GM23338 (cell line): ENCODE results near the gene TMPRSS13. TPM values are rescaled to one million over a fixed set of nuclear protein-coding genes. Genes with fewer than 3 reads are reported as not detected.

Source experiments
- ATAC-seq: fragments of 200-7000 bp; cut with Tn5 transposase; 3 replicates; pipeline ENCODE4 v1.9.1; 2020
- DNase-seq: peaks from one replicate; pipeline ENCODE4 v3.0.0-alpha.2; 2015; ENCODE audit warnings: low spot score
- H2AFZ ChIP-seq: fragments of 200-600 bp; sonication (generic); 2 replicates; pipeline ENCODE4 v1.8.0; 2016; ENCODE audit warnings: antibody characterized with exemption, mild to moderate bottlenecking, moderate library complexity
- H3F3A ChIP-seq: fragments of 200-600 bp; sonication (generic); replicated peaks from 2 replicates; pipeline ENCODE4 v1.8.0; 2017; ENCODE audit warnings: antibody characterized with exemption, mixed run types, low read depth
- H3K27ac ChIP-seq: fragments of 200-600 bp; sonication (generic); 2 replicates; pipeline ENCODE4 v1.6.1; 2016; ENCODE audit warnings: low read depth
- H3K27me3 ChIP-seq: fragments of 200-600 bp; sonication (generic); 2 replicates; pipeline ENCODE4 v1.8.0; 2016; ENCODE audit warnings: mild to moderate bottlenecking, mixed run types, moderate library complexity; ENCODE audit not compliant: insufficient read depth
- H3K36me3 ChIP-seq: fragments of 200-600 bp; sonication (generic); 2 replicates; pipeline ENCODE4 v1.8.0; 2016; ENCODE audit warnings: mild to moderate bottlenecking; ENCODE audit not compliant: insufficient read depth
- H3K4me1 ChIP-seq: fragments of 200-600 bp; sonication (generic); 2 replicates; pipeline ENCODE4 v1.8.0; 2016; ENCODE audit warnings: mild to moderate bottlenecking, moderate library complexity; ENCODE audit not compliant: insufficient read depth
- H3K4me2 ChIP-seq: fragments of 200-600 bp; sonication (generic); 2 replicates; pipeline ENCODE4 v1.7.1; 2017; ENCODE audit warnings: mixed run types
- H3K4me3 ChIP-seq: fragments of 200-600 bp; sonication (generic); 2 replicates; pipeline ENCODE4 v1.6.1; 2016; ENCODE audit warnings: mixed run types
- H3K79me2 ChIP-seq: fragments of 200-600 bp; sonication (generic); replicated peaks from 2 replicates; pipeline ENCODE4 v1.8.0; 2017; ENCODE audit warnings: mild to moderate bottlenecking; ENCODE audit not compliant: insufficient read depth
- H3K9me2 ChIP-seq: fragments of 200-600 bp; sonication (generic); 2 replicates; pipeline ENCODE4 v1.8.0; 2017; ENCODE audit not compliant: insufficient read depth
- H4K20me1 ChIP-seq: fragments of 200-600 bp; sonication (generic); replicated peaks from 2 replicates; pipeline ENCODE4 v1.8.0; 2017; ENCODE audit warnings: mild to moderate bottlenecking; ENCODE audit not compliant: insufficient read depth
- H3K27ac Mint-ChIP-seq: 2 replicates; pipeline ENCODE4 v1.8.0; 2020; ENCODE audit warnings: inconsistent platforms, mild to moderate bottlenecking, moderate library complexity, mixed read lengths
- H3K27me3 Mint-ChIP-seq: 3 replicates; pipeline ENCODE4 v1.8.0; 2022; ENCODE audit warnings: low read depth, mild to moderate bottlenecking, moderate library complexity, mixed read lengths, inconsistent platforms; ENCODE audit not compliant: insufficient read depth, poor library complexity
- H3K36me3 Mint-ChIP-seq: 3 replicates; pipeline ENCODE4 v1.8.0; 2021; ENCODE audit warnings: low read depth, mild to moderate bottlenecking, inconsistent platforms, moderate library complexity, mixed read lengths
- H3K4me1 Mint-ChIP-seq: 3 replicates; pipeline ENCODE4 v1.8.0; 2020; ENCODE audit warnings: mild to moderate bottlenecking, inconsistent platforms, mixed read lengths
- H3K4me3 Mint-ChIP-seq: 3 replicates; pipeline ENCODE4 v1.8.0; 2021; ENCODE audit warnings: moderate library complexity, mild to moderate bottlenecking, inconsistent platforms, mixed read lengths
- H3K9me3 Mint-ChIP-seq: 3 replicates; pipeline ENCODE4 v1.8.0; 2020; ENCODE audit warnings: moderate library complexity, mild to moderate bottlenecking, inconsistent platforms, mixed read lengths
- CREB1 ChIP-seq: fragments of 250-450 bp; sonication (Bioruptor Pico); IDR thresholded peaks from 2 replicates; pipeline ENCODE4 v1.5.0; 2020; ENCODE audit warnings: low read depth, mild to moderate bottlenecking, moderate library complexity
- EZH2 ChIP-seq: fragments of 200-600 bp; sonication (generic); IDR thresholded peaks from one replicate; pipeline ENCODE4 v1.8.0; 2017; ENCODE audit warnings: antibody characterized with exemption, mild to moderate bottlenecking, low read depth; ENCODE audit not compliant: unreplicated experiment
- NANOG ChIP-seq: IDR thresholded peaks from 2 replicates; pipeline ENCODE4 v1.6.1; 2016; ENCODE audit warnings: antibody characterized with exemption, borderline replicate concordance
- POLR2AphosphoS5 ChIP-seq: IDR thresholded peaks from 2 replicates; pipeline ENCODE4 v1.6.1; 2016; ENCODE audit warnings: antibody characterized with exemption, low read depth
- STAT1 ChIP-seq: IDR thresholded peaks from one replicate; pipeline ENCODE4 v1.6.1; 2016; ENCODE audit warnings: antibody characterized with exemption; ENCODE audit not compliant: unreplicated experiment
- ZNF114 ChIP-seq: fragments of 250-450 bp; sonication (Bioruptor Pico); IDR thresholded peaks from 2 replicates; pipeline ENCODE4 v1.5.0; 2020; ENCODE audit warnings: mild to moderate bottlenecking, moderate library complexity
- polyA plus RNA-seq: library from polyadenylated mRNA; unstranded; fragments of >200 nt; fragmentation: Nextera tagmentation; extraction: Ambion mirVana; gene quantifications from 2 replicates; pipeline ENCODE4 v1.2.1, GENCODE V29; 2016
- total RNA-seq: library from RNA; depleted of rRNA; stranded (reverse); fragments of >200 nt; shearing (Covaris generic); gene quantifications from 2 replicates; pipeline ENCODE4 v1.2.3, GENCODE V29; 2014
- TF ChIP-seq, protein P1 (sequence below): IDR thresholded peaks from one replicate; pipeline ENCODE4 v1.6.1; 2018; ENCODE audit warnings: antibody characterized with exemption; ENCODE audit not compliant: unreplicated experiment
- TF ChIP-seq, protein P2 (sequence below): fragments of 250-450 bp; sonication (Bioruptor Pico); IDR thresholded peaks from 2 replicates; pipeline ENCODE4 v1.5.0; 2020; ENCODE audit warnings: mild to moderate bottlenecking, moderate library complexity
- TF ChIP-seq, protein P3 (sequence below): IDR thresholded peaks from 2 replicates; pipeline ENCODE4 v1.6.1; 2016; ENCODE audit warnings: antibody characterized with exemption

The TMPRSS13 gene
- total and polyA plus RNA-seq, 2 experiments from 2014 or later = 0.31 TPM; not detected in 1

GRCh38 chr11:117940736-117941135, 11.5 kb upstream of the TMPRSS13 start:
- DNase-seq = no peak

More at GRCh38 chr11:117940736-117941135, 11.5 kb upstream of the TMPRSS13 start:
- H3K27me3 Mint-ChIP-seq = no peaks in the 10 kb centered on the region
- no peak for TF ChIP-seq ZNF114 (CRISPR knock-in tag)
- no peak for TF ChIP-seq STAT1
- no peak for TF ChIP-seq EZH2
- TF ChIP-seq NANOG = no peak
- TF ChIP-seq CREB1 (CRISPR knock-in tag) = no peak
- TF ChIP-seq, protein P1, sequence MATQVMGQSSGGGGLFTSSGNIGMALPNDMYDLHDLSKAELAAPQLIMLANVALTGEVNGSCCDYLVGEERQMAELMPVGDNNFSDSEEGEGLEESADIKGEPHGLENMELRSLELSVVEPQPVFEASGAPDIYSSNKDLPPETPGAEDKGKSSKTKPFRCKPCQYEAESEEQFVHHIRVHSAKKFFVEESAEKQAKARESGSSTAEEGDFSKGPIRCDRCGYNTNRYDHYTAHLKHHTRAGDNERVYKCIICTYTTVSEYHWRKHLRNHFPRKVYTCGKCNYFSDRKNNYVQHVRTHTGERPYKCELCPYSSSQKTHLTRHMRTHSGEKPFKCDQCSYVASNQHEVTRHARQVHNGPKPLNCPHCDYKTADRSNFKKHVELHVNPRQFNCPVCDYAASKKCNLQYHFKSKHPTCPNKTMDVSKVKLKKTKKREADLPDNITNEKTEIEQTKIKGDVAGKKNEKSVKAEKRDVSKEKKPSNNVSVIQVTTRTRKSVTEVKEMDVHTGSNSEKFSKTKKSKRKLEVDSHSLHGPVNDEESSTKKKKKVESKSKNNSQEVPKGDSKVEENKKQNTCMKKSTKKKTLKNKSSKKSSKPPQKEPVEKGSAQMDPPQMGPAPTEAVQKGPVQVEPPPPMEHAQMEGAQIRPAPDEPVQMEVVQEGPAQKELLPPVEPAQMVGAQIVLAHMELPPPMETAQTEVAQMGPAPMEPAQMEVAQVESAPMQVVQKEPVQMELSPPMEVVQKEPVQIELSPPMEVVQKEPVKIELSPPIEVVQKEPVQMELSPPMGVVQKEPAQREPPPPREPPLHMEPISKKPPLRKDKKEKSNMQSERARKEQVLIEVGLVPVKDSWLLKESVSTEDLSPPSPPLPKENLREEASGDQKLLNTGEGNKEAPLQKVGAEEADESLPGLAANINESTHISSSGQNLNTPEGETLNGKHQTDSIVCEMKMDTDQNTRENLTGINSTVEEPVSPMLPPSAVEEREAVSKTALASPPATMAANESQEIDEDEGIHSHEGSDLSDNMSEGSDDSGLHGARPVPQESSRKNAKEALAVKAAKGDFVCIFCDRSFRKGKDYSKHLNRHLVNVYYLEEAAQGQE = no peak
- TF ChIP-seq, protein P2, sequence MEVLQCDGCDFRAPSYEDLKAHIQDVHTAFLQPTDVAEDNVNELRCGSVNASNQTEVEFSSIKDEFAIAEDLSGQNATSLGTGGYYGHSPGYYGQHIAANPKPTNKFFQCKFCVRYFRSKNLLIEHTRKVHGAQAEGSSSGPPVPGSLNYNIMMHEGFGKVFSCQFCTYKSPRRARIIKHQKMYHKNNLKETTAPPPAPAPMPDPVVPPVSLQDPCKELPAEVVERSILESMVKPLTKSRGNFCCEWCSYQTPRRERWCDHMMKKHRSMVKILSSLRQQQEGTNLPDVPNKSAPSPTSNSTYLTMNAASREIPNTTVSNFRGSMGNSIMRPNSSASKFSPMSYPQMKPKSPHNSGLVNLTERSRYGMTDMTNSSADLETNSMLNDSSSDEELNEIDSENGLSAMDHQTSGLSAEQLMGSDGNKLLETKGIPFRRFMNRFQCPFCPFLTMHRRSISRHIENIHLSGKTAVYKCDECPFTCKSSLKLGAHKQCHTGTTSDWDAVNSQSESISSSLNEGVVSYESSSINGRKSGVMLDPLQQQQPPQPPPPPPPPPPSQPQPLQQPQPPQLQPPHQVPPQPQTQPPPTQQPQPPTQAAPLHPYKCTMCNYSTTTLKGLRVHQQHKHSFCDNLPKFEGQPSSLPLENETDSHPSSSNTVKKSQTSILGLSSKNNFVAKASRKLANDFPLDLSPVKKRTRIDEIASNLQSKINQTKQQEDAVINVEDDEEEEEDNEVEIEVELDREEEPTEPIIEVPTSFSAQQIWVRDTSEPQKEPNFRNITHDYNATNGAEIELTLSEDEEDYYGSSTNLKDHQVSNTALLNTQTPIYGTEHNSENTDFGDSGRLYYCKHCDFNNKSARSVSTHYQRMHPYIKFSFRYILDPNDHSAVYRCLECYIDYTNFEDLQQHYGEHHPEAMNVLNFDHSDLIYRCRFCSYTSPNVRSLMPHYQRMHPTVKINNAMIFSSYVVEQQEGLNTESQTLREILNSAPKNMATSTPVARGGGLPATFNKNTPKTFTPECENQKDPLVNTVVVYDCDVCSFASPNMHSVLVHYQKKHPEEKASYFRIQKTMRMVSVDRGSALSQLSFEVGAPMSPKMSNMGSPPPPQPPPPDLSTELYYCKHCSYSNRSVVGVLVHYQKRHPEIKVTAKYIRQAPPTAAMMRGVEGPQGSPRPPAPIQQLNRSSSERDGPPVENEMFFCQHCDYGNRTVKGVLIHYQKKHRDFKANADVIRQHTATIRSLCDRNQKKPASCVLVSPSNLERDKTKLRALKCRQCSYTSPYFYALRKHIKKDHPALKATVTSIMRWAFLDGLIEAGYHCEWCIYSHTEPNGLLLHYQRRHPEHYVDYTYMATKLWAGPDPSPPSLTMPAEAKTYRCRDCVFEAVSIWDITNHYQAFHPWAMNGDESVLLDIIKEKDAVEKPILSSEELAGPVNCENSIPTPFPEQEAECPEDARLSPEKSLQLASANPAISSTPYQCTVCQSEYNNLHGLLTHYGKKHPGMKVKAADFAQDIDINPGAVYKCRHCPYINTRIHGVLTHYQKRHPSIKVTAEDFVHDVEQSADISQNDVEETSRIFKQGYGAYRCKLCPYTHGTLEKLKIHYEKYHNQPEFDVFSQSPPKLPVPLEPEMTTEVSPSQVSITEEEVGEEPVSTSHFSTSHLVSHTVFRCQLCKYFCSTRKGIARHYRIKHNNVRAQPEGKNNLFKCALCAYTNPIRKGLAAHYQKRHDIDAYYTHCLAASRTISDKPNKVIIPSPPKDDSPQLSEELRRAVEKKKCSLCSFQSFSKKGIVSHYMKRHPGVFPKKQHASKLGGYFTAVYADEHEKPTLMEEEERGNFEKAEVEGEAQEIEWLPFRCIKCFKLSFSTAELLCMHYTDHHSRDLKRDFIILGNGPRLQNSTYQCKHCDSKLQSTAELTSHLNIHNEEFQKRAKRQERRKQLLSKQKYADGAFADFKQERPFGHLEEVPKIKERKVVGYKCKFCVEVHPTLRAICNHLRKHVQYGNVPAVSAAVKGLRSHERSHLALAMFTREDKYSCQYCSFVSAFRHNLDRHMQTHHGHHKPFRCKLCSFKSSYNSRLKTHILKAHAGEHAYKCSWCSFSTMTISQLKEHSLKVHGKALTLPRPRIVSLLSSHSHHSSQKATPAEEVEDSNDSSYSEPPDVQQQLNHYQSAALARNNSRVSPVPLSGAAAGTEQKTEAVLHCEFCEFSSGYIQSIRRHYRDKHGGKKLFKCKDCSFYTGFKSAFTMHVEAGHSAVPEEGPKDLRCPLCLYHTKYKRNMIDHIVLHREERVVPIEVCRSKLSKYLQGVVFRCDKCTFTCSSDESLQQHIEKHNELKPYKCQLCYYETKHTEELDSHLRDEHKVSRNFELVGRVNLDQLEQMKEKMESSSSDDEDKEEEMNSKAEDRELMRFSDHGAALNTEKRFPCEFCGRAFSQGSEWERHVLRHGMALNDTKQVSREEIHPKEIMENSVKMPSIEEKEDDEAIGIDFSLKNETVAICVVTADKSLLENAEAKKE = no peak
- no peak for TF ChIP-seq POLR2AphosphoS5
- TF ChIP-seq, protein P3, sequence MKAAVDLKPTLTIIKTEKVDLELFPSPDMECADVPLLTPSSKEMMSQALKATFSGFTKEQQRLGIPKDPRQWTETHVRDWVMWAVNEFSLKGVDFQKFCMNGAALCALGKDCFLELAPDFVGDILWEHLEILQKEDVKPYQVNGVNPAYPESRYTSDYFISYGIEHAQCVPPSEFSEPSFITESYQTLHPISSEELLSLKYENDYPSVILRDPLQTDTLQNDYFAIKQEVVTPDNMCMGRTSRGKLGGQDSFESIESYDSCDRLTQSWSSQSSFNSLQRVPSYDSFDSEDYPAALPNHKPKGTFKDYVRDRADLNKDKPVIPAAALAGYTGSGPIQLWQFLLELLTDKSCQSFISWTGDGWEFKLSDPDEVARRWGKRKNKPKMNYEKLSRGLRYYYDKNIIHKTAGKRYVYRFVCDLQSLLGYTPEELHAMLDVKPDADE = no peak
- no peak overlapping the region for H3K4me3 Mint-ChIP-seq
- Histone ChIP-seq H4K20me1 (no peaks in the 10 kb centered on the region), H2AFZ (no peak overlapping the region), H3F3A (no peaks in the 10 kb centered on the region), H3K4me2 (no peak overlapping the region), H3K4me1 (no peaks in the 10 kb centered on the region), H3K27ac (no peak overlapping the region), H3K4me3 (no peak overlapping the region), H3K27me3 (no peaks in the 10 kb centered on the region), H3K79me2 (no peaks in the 10 kb centered on the region), H3K36me3 (no peaks in the 10 kb centered on the region), H3K9me2 (no peaks in the 10 kb centered on the region)
- H3K4me1 Mint-ChIP-seq = no peaks in the 10 kb centered on the region; the same call in 2 of the 3 replicates
- ATAC-seq = no peak
- no peaks in the 10 kb centered on the region for H3K9me3 Mint-ChIP-seq
- H3K27ac Mint-ChIP-seq = no peak overlapping the region
- no peaks in the 10 kb centered on the region for H3K36me3 Mint-ChIP-seq
